Thyroid gland (tissue), 4 donors: ENCODE data around the gene MRPL38. TPM values are rescaled to one million over a fixed set of nuclear protein-coding genes. Genes with fewer than 3 reads are reported as not detected.

Source experiments
- DNase-seq, 2 donors: peaks; one replicate each; pipeline ENCODE4 v3.0.0-alpha.2; 2019
- H3K27ac ChIP-seq, 3 donors: fragments of 200-600 bp; sonication (generic); 1 replicate in 2 of 3; 2 replicates in 1 of 3; pipeline ENCODE4 v1.5.1; 2016 to 2019; ENCODE audit warnings: mild to moderate bottlenecking in 1 of 3, moderate library complexity in 1 of 3
- H3K27me3 ChIP-seq: fragments of 200-600 bp; sonication (generic); one replicate; pipeline ENCODE4 v1.5.1; 2019
- H3K36me3 ChIP-seq, 2 donors: fragments of 200-600 bp; sonication (generic); one replicate each; pipeline ENCODE4 v1.5.1; 2016 to 2019
- H3K4me1 ChIP-seq, 2 donors: fragments of 200-600 bp; sonication (generic); one replicate each; pipeline ENCODE4 v1.5.1; 2017 to 2019
- H3K4me3 ChIP-seq, 3 donors: fragments of 200-600 bp; sonication (generic); replicated peaks in 1 of 3; 1 replicate in 2 of 3; 2 replicates in 1 of 3; pipeline ENCODE4 v1.5.1; 2016; ENCODE audit warnings: mild to moderate bottlenecking in 1 of 3
- H3K9me3 ChIP-seq: fragments of 200-600 bp; sonication (generic); one replicate; pipeline ENCODE4 v1.5.1; 2017
- CTCF ChIP-seq, 6 experiments: fragments of 200-600 bp in 3 of 6; fragments of 450-650 bp in 3 of 6; sonication (generic) in 3 of 6; IDR thresholded peaks; one replicate each; pipeline ENCODE4 v1.5.1; 2016 to 2019; ENCODE audit warnings: antibody characterized with exemption in 6 of 6, mild to moderate bottlenecking in 2 of 6, inconsistent platforms in 1 of 6, moderate library complexity in 1 of 6
- POLR2A ChIP-seq, 2 donors: fragments of 450-650 bp; IDR thresholded peaks; one replicate each; pipeline ENCODE4 v1.6.1; 2017; ENCODE audit warnings: antibody characterized with exemption in 2 of 2, mild to moderate bottlenecking in 2 of 2, moderate library complexity in 1 of 2
- WGBS, 2 donors: methylation state at CpG; one replicate each; pipeline ENCODE4 v1.1.5; 2017; 5-methylcytosine and 5-hydroxymethylcytosine counted together
- intact Hi-C: fragments of 100-400 bp; cut with DNase I; formaldehyde crosslinking; loops from one replicate; pipeline ENCODE4 v1.15.1; 2023
- total RNA-seq, 4 donors: library from RNA; depleted of rRNA; stranded (reverse); fragments of >200 nt; gene quantifications; one replicate each; pipeline ENCODE4 v1.2.3, GENCODE V29; 2016

MRPL38 gene
- total RNA-seq, 4 donors from 2014 or later, result 34.8 to 60.6 (median 50.3) TPM

GRCh38 chr17:75856062-75856756 lies 48.5 kb downstream of the MRPL38 start:
- no peaks in the 10 kb centered on the region for H3K9me3 ChIP-seq
- H3K4me1 ChIP-seq, result peaks cover 17 to 19% of the 10 kb centered on the region in 2 donors
- no peaks in the 10 kb centered on the region for H3K27me3 ChIP-seq
- peak overlapping the region; percentile 96 to 98 (median 97) for H3K27ac ChIP-seq
- intact Hi-C loops, result no loop called here
- DNase-seq, result no peak
- TF ChIP-seq CTCF (IDR thresholded peaks at IDR 0.05), result no peak
- TF ChIP-seq POLR2A (IDR thresholded peaks at IDR 0.05), result no peak
- H3K4me3 ChIP-seq, result peak overlapping the region; percentile 70 to 83 (median 71)
- 5 to 8% methylated on average over 10 of the region's 24 CpGs for WGBS, 2 donors
- H3K36me3 ChIP-seq, result peaks cover 3 to 4% of the 10 kb centered on the region in 2 donors

GRCh38 chr17:75855310-75856061 lies 49.2 kb downstream of the MRPL38 start, which contains the start of gene WBP2:
WBP2 (minus strand) TSS chr17:75855335; CDS start chr17:75855297, 38 bp downstream.
- H3K4me3 ChIP-seq, result peak within 1 kb of the TSS; percentile 70 to 87 (median 71)
- TF ChIP-seq POLR2A (IDR thresholded peaks at IDR 0.05) (peak; percentile 98 to 99), CTCF (IDR thresholded peaks at IDR 0.05) (peak in 4 of 6 experiments; percentile 28 to 46 (median 42))
- H3K9me3 ChIP-seq, result no peaks in the 10 kb centered on the region
- peak within 1 kb of the TSS; percentile 97 to 98 (median 97) for H3K27ac ChIP-seq
- peaks cover 10 to 11% of the 10 kb centered on the region in 2 donors for H3K36me3 ChIP-seq
- WGBS, 2 donors, result 0 to 1% methylated on average over 24 to 33 of the region's 58 CpGs
- intact Hi-C loops, result no loop called here
- peak; percentile 99 to 100 for DNase-seq
- H3K4me1 ChIP-seq, result peaks cover 17 to 19% of the 10 kb centered on the region in 2 donors
- no peaks in the 10 kb centered on the region for H3K27me3 ChIP-seq

- TF ChIP-seq POLR2A (IDR thresholded peaks at IDR 0.05), result peak in 1 of 2 donors; percentile 30
- peak in 1 of 6 experiments; percentile 18 for TF ChIP-seq CTCF (IDR thresholded peaks at IDR 0.05)
- Histone ChIP-seq H3K9me3 (no peaks in the 10 kb centered on the region), H3K27me3 (no peaks in the 10 kb centered on the region), H3K4me3 (peak overlapping the region; percentile 25 to 87 (median 70)), H3K4me1 (peaks cover 18 to 19% of the 10 kb centered on the region in 2 donors), H3K36me3 (peaks cover 15 to 16% of the 10 kb centered on the region in 2 donors), H3K27ac (peak overlapping the region; percentile 90 to 98 (median 97))
- 0 to 1% methylated on average over 13 to 19 of the region's 19 CpGs for WGBS, 2 donors
- intact Hi-C loops, result no loop called here
- DNase-seq, result no peak
Observed at GRCh38 chr17:75854881-75855309, 49.8 kb downstream of the MRPL38 start.

GRCh38 chr17:75854101-75854748 lies 50.5 kb downstream of the MRPL38 start:
- TF ChIP-seq POLR2A (IDR thresholded peaks at IDR 0.05), result peak in 1 of 2 donors; percentile 31
- no peak for TF ChIP-seq CTCF (IDR thresholded peaks at IDR 0.05)
- Histone ChIP-seq H3K27ac (peak overlapping the region; percentile 90 to 98 (median 97)), H3K4me3 (peak overlapping the region; percentile 25 to 87 (median 70)), H3K4me1 (peaks cover 19 to 25% of the 10 kb centered on the region in 2 donors), H3K27me3 (no peaks in the 10 kb centered on the region), H3K36me3 (peaks cover 22 to 23% of the 10 kb centered on the region in 2 donors), H3K9me3 (no peaks in the 10 kb centered on the region)
- peak; percentile 39 to 44 for DNase-seq
- intact Hi-C loops, result no loop called here
- 17 to 27% methylated on average over 7 of the region's 7 CpGs for WGBS, 2 donors
